ENCODE measurements around the gene ACAP3.
"Not testable (repeated sequence)": the region's sequence is repeated elsewhere in the genome, so short reads cannot be mapped to it uniquely, and the experiment has no call there.

Gene ACAP3

GRCh38 chr1:1260843-1261560 is 46.7 kb downstream of the ACAP3 start:
- DNase-seq, result peak; percentile 94

- peak; percentile 65 for DNase-seq
Observed at GRCh38 chr1:1259951-1260600, 47.7 kb downstream of the ACAP3 start.

GRCh38 chr1:1259540-1259939 is 48.2 kb downstream of the ACAP3 start:
- no peak for DNase-seq

GRCh38 chr1:1259119-1259488 is 48.6 kb downstream of the ACAP3 start:
- DNase-seq, result no peak

GRCh38 chr1:1256956-1257871 is 50.5 kb downstream of the ACAP3 start:
- no peak for DNase-seq

GRCh38 chr1:1255611-1256010 is 52.1 kb downstream of the ACAP3 start:
- DNase-seq, result no peak

- no peak for DNase-seq
Observed at GRCh38 chr1:1255078-1255477, 52.7 kb downstream of the ACAP3 start.

GRCh38 chr1:1254667-1254998 is 53.1 kb downstream of the ACAP3 start:
- DNase-seq, result no peak

GRCh38 chr1:1253972-1254666 is 53.6 kb downstream of the ACAP3 start:
- DNase-seq, result no peak

- DNase-seq, result no peak
Observed at GRCh38 chr1:1253314-1253713, 54.4 kb downstream of the ACAP3 start.

GRCh38 chr1:1250786-1251284 is 56.9 kb downstream of the ACAP3 start:
- DNase-seq, result peak; percentile 22

GRCh38 chr1:1248009-1248913 is 59.5 kb downstream of the ACAP3 start:
- not testable (repeated sequence) for DNase-seq

- no peak for DNase-seq
Observed at GRCh38 chr1:1247341-1247913, 60.3 kb downstream of the ACAP3 start.

- DNase-seq, result no peak
Observed at GRCh38 chr1:1246577-1247340, 61.0 kb downstream of the ACAP3 start, which contains the start of gene C1QTNF12. C1QTNF12 (minus strand) TSS chr1:1246722; CDS start chr1:1246690, 32 bp downstream.

GRCh38 chr1:1245817-1246576 is 61.7 kb downstream of the ACAP3 start:
- DNase-seq, result no peak

GRCh38 chr1:1245178-1245816 is 62.4 kb downstream of the ACAP3 start:
- no peak for DNase-seq

- no peak for DNase-seq
Observed at GRCh38 chr1:1244192-1244811, 63.4 kb downstream of the ACAP3 start.

- DNase-seq, result no peak
Observed at GRCh38 chr1:1243807-1244191, 63.9 kb downstream of the ACAP3 start.

- DNase-seq, result no peak
Observed at GRCh38 chr1:1243266-1243660, 64.5 kb downstream of the ACAP3 start.

Data from hematopoietic multipotent progenitor cell treated with erythropoietin and hydrocortisone succinate and interleukin-3 and kit ligand, for 8 days (in vitro differentiated cells).